Renal cortex interstitium (tissue), 11 donors: ENCODE measurements around the gene ADM2. TPM values are rescaled to one million over a fixed set of nuclear protein-coding genes. Genes with fewer than 3 reads are reported as not detected.

Source experiments
- DNase-seq, 11 donors: peaks; one replicate each; pipeline ENCODE4 v3.0.0-alpha.2; 2013; ENCODE audit warnings: low read depth in 9 of 11, low spot score in 4 of 11; ENCODE audit errors: extremely low read depth in 1 of 11
- polyA plus RNA-seq, 3 donors: library from polyadenylated mRNA; unstranded; fragments of 120-200 nt; gene quantifications; one replicate each; pipeline ENCODE4 v1.2.1, GENCODE V29; 2013; ENCODE audit not compliant: insufficient read length in 3 of 3

The ADM2 gene
- polyA plus RNA-seq, 3 donors = 3.8 to 6.9 (median 4.6) TPM

DNA sequence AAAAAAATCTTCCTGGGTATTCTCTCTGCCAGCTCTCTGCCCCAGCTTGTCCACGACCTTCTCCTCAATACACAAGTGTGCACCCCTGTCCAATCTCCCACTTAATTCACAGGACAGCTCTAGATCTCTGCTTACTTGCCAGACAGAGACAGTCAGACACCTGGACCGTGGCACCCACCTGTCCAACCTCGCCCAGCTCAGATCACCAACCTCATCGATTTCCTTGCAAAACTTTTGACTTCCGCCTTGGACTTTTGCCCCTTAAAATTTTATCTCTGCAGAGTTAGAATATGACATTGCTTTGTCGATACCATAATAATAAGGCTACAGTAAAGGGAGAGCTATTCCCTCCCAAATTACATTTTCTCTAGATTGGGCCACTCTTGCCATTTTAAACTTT lies 15.8 kb downstream of the ADM2 start:
- DNase-seq = no peak

- DNase-seq = peak in 1 of 11 donors; percentile 70
Observed at GRCh38 chr22:50498322-50498890, 17.1 kb downstream of the ADM2 start.

- DNase-seq = no peak
Observed at GRCh38 chr22:50500452-50500851, 19.1 kb downstream of the ADM2 start.

- DNase-seq = no peak
Observed at GRCh38 chr22:50502096-50502495, 20.8 kb downstream of the ADM2 start.

DNA sequence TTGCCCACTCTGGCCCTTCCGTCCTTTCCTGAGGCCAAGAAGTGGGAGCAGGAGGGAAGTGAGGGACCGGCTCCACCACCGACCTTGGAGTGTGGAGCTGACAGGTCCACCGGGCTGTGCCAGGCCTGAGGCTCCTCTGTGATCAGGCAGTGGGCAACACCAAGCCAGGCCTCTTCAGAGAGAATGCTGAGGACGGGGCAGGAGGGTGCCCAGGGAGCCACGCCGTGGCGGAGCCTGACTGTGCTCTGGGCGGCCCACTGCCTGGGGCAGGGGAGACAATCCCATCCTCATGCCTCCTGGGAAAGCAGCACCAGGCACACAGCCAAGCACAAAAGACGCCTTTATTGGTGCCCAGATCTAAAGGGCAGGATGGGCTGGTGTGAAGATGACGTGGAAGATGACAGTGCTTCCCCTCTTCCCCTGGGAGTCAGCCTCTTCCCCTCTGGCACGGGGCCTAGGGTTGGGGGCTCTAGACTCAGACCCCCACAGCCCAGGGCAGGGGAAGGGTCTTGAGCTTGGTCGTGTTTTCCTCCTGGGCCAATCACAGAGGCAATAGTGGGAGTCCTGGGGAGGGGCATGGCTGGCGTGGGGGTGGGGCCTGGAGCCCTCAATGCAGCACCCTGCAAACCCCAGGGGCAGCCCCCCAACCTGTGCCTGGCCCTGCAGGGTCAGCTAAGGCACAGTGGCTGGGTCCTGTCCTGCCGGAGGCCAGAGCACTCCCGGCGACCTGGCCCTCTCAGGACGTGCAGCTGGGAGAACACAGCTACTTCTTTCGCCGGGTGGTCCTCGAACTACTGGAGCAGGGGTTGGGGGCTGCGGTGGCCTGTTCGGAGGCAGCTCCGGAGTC lies 21.5 kb downstream of the ADM2 start:
- DNase-seq = no peak

DNA sequence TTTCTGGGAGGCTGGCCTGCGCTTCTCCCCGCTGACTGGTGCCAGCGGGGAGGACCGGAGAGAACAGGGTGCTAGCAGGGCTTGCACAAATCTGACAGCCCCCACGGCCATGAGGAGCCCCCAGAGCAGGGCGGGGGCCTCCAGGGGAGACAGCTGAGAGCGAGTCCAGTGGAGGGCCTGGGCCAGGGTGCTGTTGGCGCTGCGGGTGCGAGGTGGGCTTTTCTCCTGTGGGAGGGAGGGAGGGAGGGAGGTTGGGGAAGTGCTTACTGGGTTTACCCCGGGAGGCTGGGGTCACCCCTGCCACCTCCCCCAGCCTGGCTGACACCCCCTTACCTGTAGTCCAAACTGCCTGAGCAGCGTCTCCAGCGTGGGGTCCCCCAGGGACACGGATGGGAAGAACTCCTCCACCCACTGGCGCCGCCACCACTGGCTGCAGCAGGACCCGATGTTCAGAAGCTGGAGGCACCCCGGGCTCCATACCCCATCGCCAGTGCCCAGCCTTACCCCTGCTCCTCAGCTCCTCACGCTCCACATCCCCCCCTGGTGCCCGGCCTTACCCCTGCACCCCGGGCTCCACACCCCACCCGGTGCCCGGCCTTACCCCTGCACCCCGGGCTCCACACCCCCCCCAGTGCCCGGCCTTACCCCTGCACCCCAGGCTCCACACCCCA lies 22.3 kb downstream of the ADM2 start:
- no peak for DNase-seq

DNA sequence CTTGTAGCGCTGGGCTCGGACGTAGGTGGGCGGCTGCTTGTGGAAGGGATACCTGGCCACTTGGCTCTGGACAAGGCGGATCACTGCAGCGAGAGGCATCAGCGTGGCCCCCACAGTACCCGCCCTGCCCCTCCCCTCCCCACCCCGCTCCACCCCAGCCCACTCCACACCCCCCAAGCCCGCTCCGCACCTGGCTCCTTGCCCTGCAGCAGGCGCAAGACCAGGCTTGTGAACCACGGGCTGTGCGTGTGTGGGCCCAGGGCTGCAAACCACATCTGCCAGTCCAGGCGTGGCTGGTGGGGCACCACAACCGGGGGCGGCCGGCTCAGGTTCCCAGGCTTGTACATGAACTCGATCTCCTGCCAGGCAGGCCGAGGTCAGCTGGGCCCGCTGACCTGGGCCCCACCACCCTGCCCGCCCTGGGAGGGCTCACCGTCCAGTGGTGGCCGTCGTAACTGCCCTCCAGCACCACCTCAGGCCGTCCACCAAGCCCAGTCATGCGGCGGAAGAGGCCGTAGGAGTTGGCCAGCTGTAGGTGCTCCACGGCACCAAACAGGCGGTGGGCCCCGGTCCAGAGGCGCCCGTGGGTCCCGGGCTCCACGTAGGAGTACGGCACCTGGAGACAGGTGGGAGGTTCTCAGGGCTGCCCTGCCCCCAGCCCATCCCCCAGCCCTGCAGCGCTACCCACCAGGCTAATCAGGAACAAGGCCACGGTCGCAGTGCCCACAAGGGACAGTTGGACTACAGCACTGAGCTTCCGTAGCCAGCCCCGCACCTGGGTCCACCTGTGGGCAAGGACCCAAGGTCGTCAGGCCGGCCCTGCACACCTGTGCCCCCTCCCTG lies 23.2 kb downstream of the ADM2 start:
- no peak for DNase-seq

DNA sequence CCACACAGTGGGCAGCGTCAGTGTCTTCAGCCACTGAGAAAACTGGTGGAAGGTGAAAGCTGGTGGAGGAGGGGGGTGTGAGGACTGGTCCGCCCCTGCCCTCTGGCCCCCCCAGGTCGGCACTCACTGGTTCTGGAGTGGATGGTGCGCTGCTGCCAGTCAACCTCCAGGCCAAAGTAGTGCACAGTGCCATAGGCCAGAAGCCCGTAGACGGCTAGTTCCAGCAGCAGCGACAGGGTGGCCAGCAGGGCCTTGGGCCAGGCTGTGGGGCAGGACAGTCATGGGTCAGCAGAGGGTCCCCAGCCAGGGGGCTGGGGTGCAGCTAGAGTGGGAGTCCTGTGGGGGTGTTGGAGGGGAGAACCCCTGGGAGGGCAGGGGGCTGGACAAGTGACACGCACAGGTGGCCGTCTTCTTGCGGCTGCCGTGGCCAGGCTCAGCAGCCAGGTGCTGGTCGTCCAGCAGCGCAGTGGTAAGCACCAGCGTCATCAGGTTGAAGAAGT lies 24.0 kb downstream of the ADM2 start:
- no peak for DNase-seq

DNA sequence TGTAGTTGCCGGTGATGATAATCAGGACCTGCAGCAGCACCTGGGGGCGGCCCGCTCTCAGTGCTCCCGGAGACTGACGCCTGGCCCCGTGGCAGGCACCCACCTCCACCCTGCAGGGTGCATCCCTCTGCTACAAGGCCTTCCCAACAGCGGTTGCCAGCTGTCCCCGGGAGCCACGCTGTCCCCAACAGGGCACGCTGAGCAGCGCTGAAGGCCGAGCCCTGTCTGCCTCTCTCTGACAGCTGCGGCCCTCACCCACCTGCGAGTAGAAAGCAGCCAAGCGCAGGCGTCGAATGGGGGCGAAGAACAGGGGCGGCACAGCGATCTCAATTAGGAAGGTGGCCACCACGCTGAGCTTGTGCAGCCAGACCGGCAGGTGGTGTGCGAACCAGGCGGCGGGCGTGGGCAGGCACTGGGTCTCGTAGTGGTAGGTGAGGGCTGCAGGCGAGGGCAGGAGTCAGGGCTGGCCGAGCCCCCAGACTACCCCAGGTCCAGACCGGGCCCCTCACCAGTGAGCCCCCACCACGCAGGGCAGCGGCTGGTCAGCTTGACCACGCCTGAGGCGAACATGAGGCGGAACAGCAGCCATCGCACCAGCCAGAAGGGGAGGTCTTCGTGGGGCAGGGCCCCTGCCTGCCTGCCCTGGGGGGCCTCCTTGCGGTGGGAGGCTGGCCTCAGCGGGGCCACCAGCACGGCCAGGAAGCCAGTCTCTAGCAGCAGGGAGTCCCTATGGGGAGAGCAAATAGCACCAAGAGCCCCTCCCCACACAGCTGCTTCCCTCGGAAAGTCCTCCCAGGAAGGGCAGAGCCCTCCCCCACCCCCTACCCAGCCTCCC lies 24.6 kb downstream of the ADM2 start:
- no peak for DNase-seq

DNA sequence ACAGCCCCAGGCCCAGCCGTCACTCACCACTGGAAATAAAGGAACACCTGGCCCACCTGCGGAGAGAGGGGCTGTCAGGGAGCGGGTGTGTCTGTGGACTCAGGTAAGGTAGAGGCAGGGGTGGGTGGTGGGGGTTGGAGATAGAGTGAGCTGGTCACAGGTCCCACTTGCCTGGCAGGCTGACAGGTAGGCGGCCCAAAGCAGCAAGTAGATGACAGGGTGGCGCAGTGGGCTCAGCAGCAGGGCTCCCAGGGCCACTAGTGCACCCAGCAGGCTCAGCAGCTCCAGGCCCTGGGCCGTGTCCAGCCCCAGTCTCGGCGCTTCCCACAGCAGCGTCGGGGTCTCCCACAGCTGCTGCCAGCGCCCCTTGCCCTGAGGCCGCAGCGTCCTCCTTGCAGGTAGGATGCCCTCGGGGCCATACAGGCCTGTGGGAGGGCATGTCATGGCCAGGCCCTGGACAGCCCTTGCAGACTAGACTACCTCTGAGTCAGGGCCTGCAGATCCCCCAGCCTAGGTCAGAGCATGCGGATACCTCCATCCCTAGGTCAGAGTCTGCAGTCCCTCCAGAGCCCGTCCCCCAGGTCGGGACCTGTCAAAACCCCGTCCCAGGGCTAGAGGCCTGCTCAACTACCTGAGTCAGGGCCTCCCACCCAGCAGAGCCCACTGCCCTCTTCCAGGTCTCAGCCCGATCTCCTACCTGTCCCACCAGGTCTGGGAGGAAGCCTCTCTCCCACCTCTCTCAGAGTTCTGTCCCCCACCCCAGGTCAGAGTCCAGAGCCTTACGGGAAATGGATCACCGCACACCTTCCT lies 25.5 kb downstream of the ADM2 start:
- no peak for DNase-seq

DNA sequence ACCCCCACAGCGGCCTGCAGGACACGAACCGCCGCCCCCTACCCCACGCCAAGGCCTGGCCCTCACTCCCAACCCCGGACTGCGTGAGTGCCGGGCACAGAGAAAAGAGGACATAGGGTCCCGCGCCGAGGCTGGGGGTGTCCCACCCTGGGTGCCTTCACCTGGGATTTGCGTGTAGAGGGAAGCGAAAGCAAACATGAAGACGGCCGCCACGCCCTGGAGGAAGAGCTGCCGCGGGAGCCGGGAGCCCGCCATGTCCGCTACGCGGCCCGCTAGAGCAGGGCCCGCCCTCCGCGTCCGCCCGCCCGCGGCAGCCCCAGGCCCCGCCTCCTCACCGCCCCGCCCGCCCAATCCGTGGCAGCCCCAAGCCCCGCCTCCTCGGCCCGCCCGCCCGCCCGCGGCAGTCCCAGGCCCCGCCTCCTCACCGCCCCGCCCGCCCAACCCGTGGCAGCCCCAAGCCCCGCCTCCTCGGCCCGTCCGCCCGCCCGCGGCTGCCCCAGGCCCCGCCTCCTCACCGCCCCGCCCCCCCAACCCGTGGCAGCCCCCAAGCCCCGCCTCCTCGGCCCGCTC lies 26.2 kb downstream of the ADM2 start, which contains the start of gene LMF2:
Gene LMF2 (minus strand): TSS at position 282 of the 570 bp plus-strand sequence. CDS start 27 bp downstream, at position 255.
- DNase-seq = no peak

DNA sequence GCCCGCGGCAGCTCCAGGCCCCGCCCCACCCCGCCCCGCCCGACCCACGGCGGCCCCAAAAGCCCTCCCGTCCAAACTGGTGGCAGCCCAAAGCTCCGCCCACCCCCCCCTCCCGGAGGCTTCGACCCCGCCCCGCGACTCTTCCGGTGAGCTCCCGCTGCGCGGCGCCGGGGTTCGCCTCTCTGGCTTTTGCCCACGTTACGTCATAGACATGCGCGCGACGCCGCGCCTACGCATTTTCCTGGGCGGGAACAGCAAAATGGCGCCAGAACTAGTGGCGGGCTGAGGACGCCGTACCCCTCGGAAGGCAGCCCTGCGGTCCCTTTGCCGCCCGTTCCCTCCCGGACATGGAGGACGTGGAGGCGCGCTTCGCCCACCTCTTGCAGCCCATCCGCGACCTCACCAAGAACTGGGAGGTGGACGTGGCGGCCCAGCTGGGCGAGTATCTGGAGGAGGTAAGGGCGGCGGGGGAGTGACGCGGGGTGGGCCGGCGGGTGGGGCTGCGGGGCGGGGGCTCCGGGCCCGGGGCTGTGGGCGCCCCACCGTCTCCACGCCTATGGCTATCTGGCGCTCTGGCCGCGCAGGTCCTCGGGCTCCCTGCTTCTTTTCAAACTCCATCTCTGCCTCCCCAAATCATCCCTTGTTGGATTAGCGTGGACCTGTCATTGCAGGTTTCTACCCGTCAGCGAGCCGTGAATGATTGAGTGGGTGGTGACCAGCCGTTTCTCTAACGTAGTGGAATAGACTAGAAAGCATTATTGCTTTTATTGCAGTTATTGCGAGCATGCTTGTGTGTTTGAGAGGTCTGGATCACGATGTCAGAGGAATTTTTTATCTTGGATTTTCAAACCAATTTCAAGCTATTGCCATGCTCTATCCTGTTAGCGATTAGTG lies 26.9 kb downstream of the ADM2 start, which contains the start of gene NCAPH2:
Gene NCAPH2 (plus strand): TSS at position 234 of the 894 bp plus-strand sequence. CDS start 114 bp downstream, at position 348.
- DNase-seq = peak; percentile 92 to 99 (median 96)

DNA sequence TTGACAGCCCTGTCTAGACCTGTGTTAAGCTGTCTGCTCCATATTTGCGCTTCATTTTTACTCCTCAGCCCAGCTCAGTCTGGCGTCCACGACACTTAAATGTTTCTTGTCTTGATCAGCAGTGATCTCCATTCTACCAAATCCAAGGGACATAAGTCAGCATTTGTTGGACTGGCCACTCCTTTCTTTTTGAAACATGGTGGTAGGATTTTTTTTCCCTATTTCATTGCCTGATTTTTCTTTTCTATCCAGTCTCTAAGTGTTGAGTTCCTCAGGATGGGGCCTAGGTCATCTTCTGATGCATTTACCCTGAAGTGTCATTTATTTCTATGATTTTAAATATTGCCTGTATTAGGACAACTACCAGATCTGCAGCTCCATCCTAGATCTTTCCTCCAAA lies 27.6 kb downstream of the ADM2 start:
- DNase-seq = no peak

GRCh38 chr22:50513175-50513574 lies 31.8 kb downstream of the ADM2 start:
- DNase-seq = no peak

DNA sequence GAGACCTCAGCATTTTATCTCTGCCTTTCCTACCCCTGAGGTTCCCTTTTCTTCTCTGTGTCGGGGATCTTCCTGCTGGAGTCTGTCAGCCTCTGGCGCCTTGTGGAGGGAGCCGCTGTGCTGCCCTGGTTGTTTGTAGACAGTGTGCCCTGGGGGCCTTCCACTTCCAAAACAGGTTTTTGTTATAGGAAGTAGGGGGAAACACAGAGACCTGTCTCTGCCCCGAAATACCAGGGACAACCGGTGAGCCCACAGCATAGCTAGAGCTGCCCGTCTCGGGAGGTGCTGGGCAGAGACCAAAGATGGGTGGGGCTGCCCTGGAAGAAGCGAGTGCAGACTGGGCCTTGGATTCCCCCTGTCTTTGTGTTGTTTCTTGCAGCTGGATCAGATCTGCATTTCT lies 34.7 kb downstream of the ADM2 start:
- DNase-seq = no peak

GRCh38 chr22:50516891-50517290 lies 35.5 kb downstream of the ADM2 start:
- DNase-seq = no peak
